Hepatocyte (in vitro differentiated cells): ENCODE data around the gene HSPA4L. TPM values are rescaled to one million over a fixed set of nuclear protein-coding genes. Genes with fewer than 3 reads are reported as not detected.
A peak's percentile ranks its signal among the peaks of the same experiment; 100 is the strongest.

Experiments used
- DNase-seq: peaks from one replicate; pipeline ENCODE4 v3.0.0-alpha.2; 2016; ENCODE audit warnings: low spot score
- H2AFZ ChIP-seq: fragments of 200-600 bp; sonication (generic); 2 replicates; pipeline ENCODE4 v1.6.0; 2016; ENCODE audit warnings: antibody characterized with exemption, mild to moderate bottlenecking
- H3K27ac ChIP-seq: fragments of 200-600 bp; sonication (generic); 2 replicates; pipeline ENCODE4 v1.5.1; 2016; ENCODE audit warnings: mild to moderate bottlenecking
- H3K27me3 ChIP-seq: fragments of 200-600 bp; sonication (generic); 2 replicates; pipeline ENCODE4 v1.6.1; 2016
- H3K36me3 ChIP-seq: fragments of 200-600 bp; sonication (generic); replicated peaks from 2 replicates; pipeline ENCODE4 v1.5.1; 2016; ENCODE audit warnings: low read depth; ENCODE audit not compliant: insufficient read depth
- H3K4me1 ChIP-seq: fragments of 200-600 bp; sonication (generic); 2 replicates; pipeline ENCODE4 v1.5.1; 2016; ENCODE audit warnings: mild to moderate bottlenecking, moderate library complexity; ENCODE audit not compliant: insufficient read depth
- H3K4me2 ChIP-seq: fragments of 200-600 bp; sonication (generic); 2 replicates; pipeline ENCODE4 v1.6.0; 2016
- H3K4me3 ChIP-seq: fragments of 200-600 bp; sonication (generic); 2 replicates; pipeline ENCODE4 v1.5.1; 2016; ENCODE audit warnings: mild to moderate bottlenecking
- H3K79me2 ChIP-seq: fragments of 200-600 bp; sonication (generic); 2 replicates; pipeline ENCODE4 v1.6.0; 2017; ENCODE audit warnings: mild to moderate bottlenecking
- H3K9me2 ChIP-seq: fragments of 200-600 bp; sonication (generic); replicated peaks from 2 replicates; pipeline ENCODE4 v1.6.0; 2017; ENCODE audit warnings: mild to moderate bottlenecking; ENCODE audit not compliant: insufficient read depth
- H3K9me3 ChIP-seq: fragments of 200-600 bp; sonication (generic); 2 replicates; pipeline ENCODE4 v1.5.1; 2016; ENCODE audit warnings: low read depth, mild to moderate bottlenecking
- H4K20me1 ChIP-seq: fragments of 200-600 bp; sonication (generic); 2 replicates; pipeline ENCODE4 v1.6.0; 2016; ENCODE audit warnings: mild to moderate bottlenecking; ENCODE audit not compliant: insufficient read depth, poor library complexity, severe bottlenecking
- EZH2 ChIP-seq: fragments of 200-600 bp; sonication (generic); IDR thresholded peaks from 2 replicates; pipeline ENCODE4 v1.6.1; 2016; ENCODE audit warnings: antibody characterized with exemption, mild to moderate bottlenecking, borderline replicate concordance
- EZH2phosphoT487 ChIP-seq: fragments of 200-600 bp; sonication (generic); IDR thresholded peaks from one replicate; pipeline ENCODE4 v1.6.1; 2018; ENCODE audit warnings: antibody characterized with exemption, mild to moderate bottlenecking, low read depth, moderate library complexity; ENCODE audit not compliant: unreplicated experiment, severe bottlenecking
- WGBS: methylation state at CpG from one replicate; pipeline ENCODE4 v1.1.6; 2016; ENCODE audit warnings: low lambda C conversion rate; ENCODE audit errors: missing lambda C conversion rate; 5-methylcytosine and 5-hydroxymethylcytosine counted together
- polyA plus RNA-seq: library from polyadenylated mRNA; unstranded; fragments of >200 nt; fragmentation: Nextera tagmentation; extraction: Ambion mirVana; gene quantifications from 2 replicates; pipeline ENCODE4 v1.2.1, GENCODE V29; 2016
- total RNA-seq: library from RNA; depleted of rRNA; stranded (reverse); fragments of >200 nt; gene quantifications from 2 replicates; pipeline ENCODE4 v1.2.3, GENCODE V29; 2014
- TF ChIP-seq, protein P1 (sequence below): fragments of 200-600 bp; sonication (generic); IDR thresholded peaks from 2 replicates; pipeline ENCODE4 v1.5.1; 2016; ENCODE audit warnings: antibody characterized with exemption, mild to moderate bottlenecking; ENCODE audit not compliant: poor library complexity

The HSPA4L gene
- total RNA-seq (2.7 and 3.5 TPM in 2 replicates), polyA plus RNA-seq (1.7 and 2.2 TPM in 2 replicates)

DNA sequence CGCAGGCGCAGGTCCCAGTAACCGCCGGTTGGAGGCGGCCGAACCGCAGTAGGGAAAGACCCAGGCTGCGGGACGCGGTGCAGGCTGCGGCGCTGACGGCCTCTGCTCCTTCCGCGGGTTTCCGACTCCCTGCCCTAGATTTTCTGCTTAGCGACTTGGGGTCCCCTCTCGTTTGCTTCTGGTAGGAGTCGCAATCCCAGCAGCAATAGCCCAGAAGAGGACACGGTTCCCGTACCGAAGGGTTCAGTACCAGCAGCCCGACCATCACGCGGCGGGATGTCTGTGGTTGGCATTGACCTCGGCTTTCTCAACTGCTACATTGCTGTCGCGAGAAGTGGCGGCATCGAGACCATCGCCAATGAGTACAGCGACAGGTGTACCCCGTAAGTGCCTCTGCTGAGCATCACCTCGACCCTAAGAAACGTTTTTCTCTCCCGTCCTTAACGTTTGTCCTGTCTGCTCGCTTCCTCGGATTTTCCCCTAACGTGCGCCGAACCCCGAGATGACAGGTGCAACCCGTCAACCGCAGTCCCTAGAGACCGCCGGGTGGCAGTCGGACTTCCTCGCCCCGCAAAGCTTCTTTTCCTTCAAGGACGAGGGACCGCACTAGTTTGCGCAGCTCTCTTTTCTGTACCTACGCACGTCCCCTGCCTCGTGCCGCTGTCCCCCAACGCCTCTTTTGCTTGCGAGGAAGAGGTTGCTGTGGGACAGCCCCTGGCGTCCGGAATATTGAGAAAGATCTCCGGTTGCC, at the start of gene HSPA4L:
Gene HSPA4L, plus strand, starts transcription at position 48 of the 751 bp plus-strand sequence. Its CDS starts 229 bp downstream, at position 277.
- H4K20me1 ChIP-seq = no peaks in the 10 kb centered on the region
- peak within 1 kb of the TSS; percentile 95 for H3K4me2 ChIP-seq
- H3K36me3 ChIP-seq = no peaks in the 10 kb centered on the region
- H3K4me3 ChIP-seq = peak within 1 kb of the TSS; percentile 79
- H2AFZ ChIP-seq = peak within 1 kb of the TSS; percentile 82
- no peaks in the 10 kb centered on the region for H3K4me1 ChIP-seq
- no peaks in the 10 kb centered on the region for H3K27me3 ChIP-seq
- no peak for TF ChIP-seq EZH2phosphoT487
- TF ChIP-seq, protein P1, sequence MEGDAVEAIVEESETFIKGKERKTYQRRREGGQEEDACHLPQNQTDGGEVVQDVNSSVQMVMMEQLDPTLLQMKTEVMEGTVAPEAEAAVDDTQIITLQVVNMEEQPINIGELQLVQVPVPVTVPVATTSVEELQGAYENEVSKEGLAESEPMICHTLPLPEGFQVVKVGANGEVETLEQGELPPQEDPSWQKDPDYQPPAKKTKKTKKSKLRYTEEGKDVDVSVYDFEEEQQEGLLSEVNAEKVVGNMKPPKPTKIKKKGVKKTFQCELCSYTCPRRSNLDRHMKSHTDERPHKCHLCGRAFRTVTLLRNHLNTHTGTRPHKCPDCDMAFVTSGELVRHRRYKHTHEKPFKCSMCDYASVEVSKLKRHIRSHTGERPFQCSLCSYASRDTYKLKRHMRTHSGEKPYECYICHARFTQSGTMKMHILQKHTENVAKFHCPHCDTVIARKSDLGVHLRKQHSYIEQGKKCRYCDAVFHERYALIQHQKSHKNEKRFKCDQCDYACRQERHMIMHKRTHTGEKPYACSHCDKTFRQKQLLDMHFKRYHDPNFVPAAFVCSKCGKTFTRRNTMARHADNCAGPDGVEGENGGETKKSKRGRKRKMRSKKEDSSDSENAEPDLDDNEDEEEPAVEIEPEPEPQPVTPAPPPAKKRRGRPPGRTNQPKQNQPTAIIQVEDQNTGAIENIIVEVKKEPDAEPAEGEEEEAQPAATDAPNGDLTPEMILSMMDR = peak; percentile 49
- peak; percentile 47 for DNase-seq
- WGBS = under 1% methylated on average over 63 of the region's 63 CpGs
- H3K9me2 ChIP-seq = no peaks in the 10 kb centered on the region
- H3K27ac ChIP-seq = peak within 1 kb of the TSS; percentile 63
- H3K9me3 ChIP-seq = no peaks in the 10 kb centered on the region
- H3K79me2 ChIP-seq = no peaks in the 10 kb centered on the region

DNA sequence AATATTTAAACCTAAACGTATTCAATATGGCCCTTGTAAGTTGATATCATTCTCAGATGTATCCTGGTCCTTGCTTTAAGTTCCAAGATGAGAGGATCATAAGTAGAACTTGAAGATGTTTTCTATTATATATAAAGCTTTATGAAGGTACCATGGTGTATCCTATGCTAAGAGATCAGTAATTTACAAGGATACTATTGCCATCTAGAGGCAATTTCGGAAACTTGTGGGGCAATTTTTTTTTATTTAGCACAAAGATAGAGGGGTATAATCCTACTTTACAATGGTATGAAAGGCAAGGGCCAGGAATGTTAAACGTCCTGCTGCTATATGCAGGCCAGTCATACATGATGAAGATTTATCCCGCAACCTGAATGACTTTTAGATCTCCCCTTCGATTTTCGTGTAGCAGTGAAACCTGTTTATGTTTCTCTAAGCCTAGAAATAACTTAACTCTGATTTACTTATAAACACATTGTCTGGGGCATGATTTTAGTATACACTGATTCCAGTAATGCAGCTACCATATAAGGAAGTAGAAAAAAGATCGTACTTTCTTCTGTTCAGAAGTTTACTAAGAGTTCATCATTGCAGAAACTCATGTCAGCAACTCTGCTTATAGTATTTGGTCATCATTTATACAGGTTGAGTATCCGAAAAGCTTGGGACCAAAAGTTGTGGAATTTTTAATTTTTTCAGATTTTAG, 49.3 kb upstream of the HSPA4L start:
- Histone ChIP-seq H4K20me1 (no peaks in the 10 kb centered on the region), H3K27ac (no peak overlapping the region), H2AFZ (no peak overlapping the region), H3K27me3 (no peaks in the 10 kb centered on the region), H3K9me2 (no peaks in the 10 kb centered on the region), H3K4me3 (no peak overlapping the region), H3K4me2 (no peak overlapping the region), H3K36me3 (no peaks in the 10 kb centered on the region), H3K9me3 (no peaks in the 10 kb centered on the region), H3K79me2 (no peaks in the 10 kb centered on the region), H3K4me1 (no peaks in the 10 kb centered on the region)
- WGBS = 22% methylated on average over 8 of the region's 8 CpGs
- DNase-seq = peak; percentile 32
- no peak for TF ChIP-seq EZH2phosphoT487
- no peak for TF ChIP-seq EZH2
- TF ChIP-seq, protein P1 = peak; percentile 67

GRCh38 chr4:127734976-127735375, 47.1 kb upstream of the HSPA4L start:
- Histone ChIP-seq H3K27ac (no peak overlapping the region), H3K36me3 (no peaks in the 10 kb centered on the region), H3K4me2 (no peak overlapping the region), H3K27me3 (no peaks in the 10 kb centered on the region), H3K4me1 (no peaks in the 10 kb centered on the region), H3K9me3 (no peaks in the 10 kb centered on the region), H3K4me3 (no peak overlapping the region), H3K9me2 (no peaks in the 10 kb centered on the region), H4K20me1 (no peaks in the 10 kb centered on the region), H3K79me2 (no peaks in the 10 kb centered on the region), H2AFZ (no peak overlapping the region)
- TF ChIP-seq, protein P1 = no peak
- TF ChIP-seq EZH2 (no peak), EZH2phosphoT487 (no peak)
- DNase-seq = no peak
- WGBS = 94% methylated on average over 2 of the region's 2 CpGs
